CD14-positive monocyte (primary cell): Measurements from ENCODE around the gene TOPBP1. TPM values are rescaled to one million over a fixed set of nuclear protein-coding genes. Genes with fewer than 3 reads are reported as not detected.

Source experiments
- DNase-seq, 3 donors: peaks; one replicate each; pipeline ENCODE4 v3.0.0-alpha.2; 2011 to 2022
- H2AFZ ChIP-seq: 2 replicates; pipeline ENCODE4 v1.6.0; 2012; ENCODE audit warnings: mild to moderate bottlenecking, low read depth, low read length, inconsistent platforms; ENCODE audit not compliant: insufficient read depth, poor library complexity, severe bottlenecking
- H3K27ac ChIP-seq, 2 donors: 1 replicate in 1 of 2; 2 replicates in 1 of 2; pipeline ENCODE4 v1.5.1; 2012 to 2013; ENCODE audit warnings: low read length in 2 of 2, control low read depth in 1 of 2, inconsistent platforms in 1 of 2, low read depth in 1 of 2, mild to moderate bottlenecking in 1 of 2
- H3K27me3 ChIP-seq, 2 donors: one replicate each; pipeline versions ENCODE4 v1.6.0 to v1.6.1; 2011 to 2013; ENCODE audit warnings: low read length in 2 of 2; ENCODE audit not compliant: control insufficient read depth in 2 of 2, insufficient read depth in 2 of 2
- H3K36me3 ChIP-seq, 2 donors: replicated peaks in 1 of 2; 1 replicate in 1 of 2; 2 replicates in 1 of 2; pipeline versions ENCODE4 v1.5.1 to v1.6.1; 2012 to 2013; ENCODE audit warnings: low read length in 2 of 2, control low read depth in 1 of 2, inconsistent platforms in 1 of 2, mild to moderate bottlenecking in 1 of 2; ENCODE audit not compliant: insufficient read depth in 2 of 2, control insufficient read depth in 1 of 2
- H3K4me1 ChIP-seq, 2 donors: 1 replicate in 1 of 2; 2 replicates in 1 of 2; pipeline versions ENCODE4 v1.5.1 to v1.6.1; 2012 to 2013; ENCODE audit warnings: low read length in 2 of 2, control low read depth in 1 of 2, inconsistent platforms in 1 of 2, mild to moderate bottlenecking in 1 of 2, moderate library complexity in 1 of 2; ENCODE audit not compliant: insufficient read depth in 2 of 2, control insufficient read depth in 1 of 2
- H3K4me2 ChIP-seq: replicated peaks from 2 replicates; pipeline ENCODE3; 2012; ENCODE audit warnings: low read length, moderate library complexity, mild to moderate bottlenecking; ENCODE audit not compliant: poor library complexity, severe bottlenecking; ENCODE audit errors: extremely low read depth
- H3K4me3 ChIP-seq, 3 experiments: fragments of 200-600 bp in 1 of 3; sonication (generic) in 1 of 3; replicated peaks in 1 of 3; 1 replicate in 2 of 3; 2 replicates in 1 of 3; pipeline ENCODE4 v1.5.1; 2011 to 2013; ENCODE audit warnings: low read length in 3 of 3, mild to moderate bottlenecking in 3 of 3, control low read depth in 2 of 3, low read depth in 2 of 3, inconsistent platforms in 1 of 3, moderate library complexity in 1 of 3
- H3K79me2 ChIP-seq: 2 replicates; pipeline ENCODE4 v1.6.0; 2012; ENCODE audit warnings: mild to moderate bottlenecking, control low read depth, inconsistent platforms, low read length, moderate library complexity; ENCODE audit not compliant: insufficient read depth
- H3K9ac ChIP-seq: 2 replicates; pipeline ENCODE4 v1.6.0; 2017; ENCODE audit warnings: low read length, mild to moderate bottlenecking; ENCODE audit not compliant: insufficient read depth, poor library complexity, severe bottlenecking
- H3K9me3 ChIP-seq, 2 donors: replicated peaks in 1 of 2; 1 replicate in 1 of 2; 2 replicates in 1 of 2; pipeline versions ENCODE4 v1.5.1 to v1.6.1; 2012 to 2013; ENCODE audit warnings: low read length in 2 of 2, control low read depth in 1 of 2; ENCODE audit not compliant: control insufficient read depth in 1 of 2, insufficient read depth in 1 of 2
- H4K20me1 ChIP-seq: 2 replicates; pipeline ENCODE4 v1.6.0; 2012; ENCODE audit warnings: mild to moderate bottlenecking, low read length, control low read depth, moderate library complexity; ENCODE audit not compliant: insufficient read depth
- H3K27ac Mint-ChIP-seq, 7 donors: one replicate each; pipeline ENCODE4 v1.8.0; 2020; ENCODE audit warnings: mild to moderate bottlenecking in 7 of 7, mixed read lengths in 7 of 7, moderate library complexity in 6 of 7, inconsistent platforms in 2 of 7
- H3K27me3 Mint-ChIP-seq, 3 donors: one replicate each; pipeline ENCODE4 v1.8.0; 2021 to 2022; ENCODE audit warnings: low read depth in 3 of 3, mild to moderate bottlenecking in 3 of 3, mixed read lengths in 3 of 3, moderate library complexity in 3 of 3, inconsistent platforms in 1 of 3
- H3K36me3 Mint-ChIP-seq, 2 donors: one replicate each; pipeline ENCODE4 v1.8.0; 2020; ENCODE audit warnings: mixed read lengths in 2 of 2, inconsistent platforms in 1 of 2, mild to moderate bottlenecking in 1 of 2
- H3K4me1 Mint-ChIP-seq: one replicate; pipeline ENCODE4 v1.8.0; 2020; ENCODE audit warnings: mild to moderate bottlenecking, mixed read lengths
- H3K4me3 Mint-ChIP-seq, 2 donors: one replicate each; pipeline ENCODE4 v1.8.0; 2020; ENCODE audit warnings: mild to moderate bottlenecking in 2 of 2, mixed read lengths in 2 of 2, moderate library complexity in 1 of 2
- H3K9me3 Mint-ChIP-seq, 7 donors: one replicate each; pipeline ENCODE4 v1.8.0; 2020 to 2022; ENCODE audit warnings: mixed read lengths in 7 of 7, mild to moderate bottlenecking in 6 of 7, moderate library complexity in 6 of 7, inconsistent platforms in 2 of 7
- WGBS: methylation state at CpG from one replicate; pipeline ENCODE4 v1.1.5; 2013; ENCODE audit warnings: missing lambda C conversion rate; ENCODE audit not compliant: insufficient coverage; 5-methylcytosine and 5-hydroxymethylcytosine counted together
- intact Hi-C, 2 donors: fragments of 100-400 bp; cut with micrococcal nuclease; formaldehyde crosslinking; loops; one replicate each; pipeline versions ENCODE4 v1.15.0 to v1.15.1; 2023
- polyA plus RNA-seq, 3 donors: library from polyadenylated mRNA; depleted of rRNA in 1 of 3; unstranded in 2 of 3; stranded (reverse) in 1 of 3; fragments of 300-500 nt in 2 of 3; fragments of >200 nt in 1 of 3; fragmentation: Illumina TruSeq in 2 of 3; gene quantifications; 1 replicate in 2 of 3; 2 replicates in 1 of 3; pipeline ENCODE4 v1.2.3, GENCODE V29; 2012 to 2021
- TF ChIP-seq, protein P1 (sequence below): fragments of 200-600 bp; IDR thresholded peaks from one replicate; pipeline ENCODE4 v1.8.0; 2022; ENCODE audit warnings: antibody characterized with exemption, mild to moderate bottlenecking

The TOPBP1 gene
- polyA plus RNA-seq, 3 donors = 4.9 to 24.3 (median 7.0) TPM

DNA sequence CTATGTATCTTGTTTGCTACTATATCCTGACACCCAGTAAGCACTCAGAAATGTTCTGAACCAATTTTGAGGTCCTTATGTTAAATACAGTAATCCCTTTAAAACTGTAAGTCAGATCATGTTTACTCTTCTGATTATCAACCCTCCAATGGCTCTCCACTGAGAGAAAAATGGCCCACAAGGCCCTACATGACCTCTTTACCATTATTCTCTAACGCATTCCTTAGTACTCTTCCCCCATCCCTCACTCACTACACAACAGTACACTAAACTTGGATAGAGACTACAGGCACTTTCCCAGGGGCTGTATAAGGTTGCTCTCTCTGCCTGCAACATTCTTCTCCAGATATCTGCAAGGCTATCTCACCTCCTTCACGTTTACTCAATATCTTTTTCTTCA, 1.9 kb downstream of the TOPBP1 start:
- no peak overlapping the region for H3K4me3 Mint-ChIP-seq
- Histone ChIP-seq H3K36me3 (peaks cover 31 to 43% of the 10 kb centered on the region in 2 donors), H4K20me1 (no peaks in the 10 kb centered on the region), H3K4me2 (no peak overlapping the region), H3K79me2 (peaks cover 54% of the 10 kb centered on the region), H3K9ac (no peak overlapping the region), H3K4me3 (no peak overlapping the region), H3K4me1 (peaks cover 15 to 20% of the 10 kb centered on the region in 2 donors), H2AFZ (no peak overlapping the region), H3K27ac (no peak overlapping the region), H3K27me3 (no peaks in the 10 kb centered on the region), H3K9me3 (no peaks in the 10 kb centered on the region)
- H3K27ac Mint-ChIP-seq = peak overlapping the region in 1 of 7 donors; percentile 64
- TF ChIP-seq, protein P1, sequence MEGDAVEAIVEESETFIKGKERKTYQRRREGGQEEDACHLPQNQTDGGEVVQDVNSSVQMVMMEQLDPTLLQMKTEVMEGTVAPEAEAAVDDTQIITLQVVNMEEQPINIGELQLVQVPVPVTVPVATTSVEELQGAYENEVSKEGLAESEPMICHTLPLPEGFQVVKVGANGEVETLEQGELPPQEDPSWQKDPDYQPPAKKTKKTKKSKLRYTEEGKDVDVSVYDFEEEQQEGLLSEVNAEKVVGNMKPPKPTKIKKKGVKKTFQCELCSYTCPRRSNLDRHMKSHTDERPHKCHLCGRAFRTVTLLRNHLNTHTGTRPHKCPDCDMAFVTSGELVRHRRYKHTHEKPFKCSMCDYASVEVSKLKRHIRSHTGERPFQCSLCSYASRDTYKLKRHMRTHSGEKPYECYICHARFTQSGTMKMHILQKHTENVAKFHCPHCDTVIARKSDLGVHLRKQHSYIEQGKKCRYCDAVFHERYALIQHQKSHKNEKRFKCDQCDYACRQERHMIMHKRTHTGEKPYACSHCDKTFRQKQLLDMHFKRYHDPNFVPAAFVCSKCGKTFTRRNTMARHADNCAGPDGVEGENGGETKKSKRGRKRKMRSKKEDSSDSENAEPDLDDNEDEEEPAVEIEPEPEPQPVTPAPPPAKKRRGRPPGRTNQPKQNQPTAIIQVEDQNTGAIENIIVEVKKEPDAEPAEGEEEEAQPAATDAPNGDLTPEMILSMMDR = no peak
- peaks cover 40% of the 10 kb centered on the region for H3K4me1 Mint-ChIP-seq
- no peaks in the 10 kb centered on the region for H3K27me3 Mint-ChIP-seq
- no peak for DNase-seq
- H3K36me3 Mint-ChIP-seq = peaks cover 42 to 43% of the 10 kb centered on the region in 2 donors
- H3K9me3 Mint-ChIP-seq = no peaks in the 10 kb centered on the region
- WGBS = 100% methylated on average over 1 of the region's 2 CpGs
- intact Hi-C loops = loop anchor here (5.0 to 10.0 kb wide), 3 partner anchors 83 to 935 kb away; partner anchors contain the start of genes NPHP3 (in 2 of the 2) and SRPRB (in 1 of the 2)

DNA sequence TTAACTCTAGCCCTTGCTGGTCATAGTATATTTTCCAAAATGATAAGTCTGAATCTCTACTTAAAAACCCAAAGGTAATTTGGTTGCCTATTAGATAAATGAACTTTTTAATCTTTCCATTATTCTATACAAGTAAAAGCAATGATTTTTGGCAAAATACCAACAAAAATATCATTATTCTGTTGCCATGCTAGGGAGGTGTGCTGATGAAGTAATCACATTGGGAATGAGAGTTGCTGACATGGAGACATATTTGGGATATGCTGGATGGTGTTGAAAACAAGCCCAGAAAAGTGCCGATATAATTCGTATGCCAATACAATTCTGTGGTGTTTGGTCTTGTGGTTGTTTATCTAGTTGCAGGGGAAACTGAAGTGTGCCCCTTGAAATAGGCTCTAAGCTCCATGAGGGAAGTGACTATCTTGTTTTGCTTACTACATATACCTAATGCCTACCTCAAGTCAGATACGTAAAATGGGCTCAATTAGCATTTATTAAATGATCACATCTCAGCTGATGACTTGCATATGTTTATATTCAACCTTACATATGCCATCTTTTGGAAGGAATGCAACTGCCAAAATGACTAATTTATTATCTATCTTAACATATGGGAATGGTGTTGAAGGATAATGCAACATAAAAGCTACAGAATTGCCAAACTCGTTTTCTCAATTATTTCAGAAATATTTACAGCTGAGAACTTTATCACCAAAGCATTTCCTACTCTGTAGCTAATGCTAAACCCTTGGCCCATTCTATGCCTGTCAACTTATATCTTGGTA, 5.8 kb downstream of the TOPBP1 start:
- Mint-ChIP-seq H3K36me3 (peaks cover 67 to 76% of the 10 kb centered on the region in 2 donors), H3K27ac (no peak overlapping the region), H3K4me1 (peaks cover 17% of the 10 kb centered on the region), H3K9me3 (no peaks in the 10 kb centered on the region), H3K27me3 (no peaks in the 10 kb centered on the region), H3K4me3 (no peak overlapping the region)
- H3K9me3 ChIP-seq = no peaks in the 10 kb centered on the region
- no peak overlapping the region for H3K4me3 ChIP-seq
- WGBS = 100% methylated on average over 1 of the region's 4 CpGs
- H3K27me3 ChIP-seq = no peaks in the 10 kb centered on the region
- no peak overlapping the region for H2AFZ ChIP-seq
- no peaks in the 10 kb centered on the region for H4K20me1 ChIP-seq
- H3K79me2 ChIP-seq = peaks cover 32% of the 10 kb centered on the region
- intact Hi-C loops = no loop called here
- no peak for DNase-seq
- no peak overlapping the region for H3K27ac ChIP-seq
- peaks cover 67 to 81% of the 10 kb centered on the region in 2 donors for H3K36me3 ChIP-seq
- TF ChIP-seq, protein P1 = no peak
- peaks cover 4 to 11% of the 10 kb centered on the region in 2 donors for H3K4me1 ChIP-seq
- no peak overlapping the region for H3K9ac ChIP-seq
- H3K4me2 ChIP-seq = no peak overlapping the region
